Astrocyte (in vitro differentiated cells and primary cell): ENCODE data around the gene NUDT13. TPM values are rescaled to one million over a fixed set of nuclear protein-coding genes. Genes with fewer than 3 reads are reported as not detected.

ENCODE experiments used
- DNase-seq: peaks from one replicate; pipeline ENCODE4 v3.0.0-alpha.2; 2010; ENCODE audit warnings: low read depth
- FAIRE-seq: peaks from 2 replicates; lab custom pipeline; 2011; peaks lifted over from hg19 to GRCh38; lab: Jason Lieb, UNC
- H2AFZ ChIP-seq: 2 replicates; pipeline ENCODE4 v1.6.0; 2012; ENCODE audit warnings: low read depth, low read length, inconsistent platforms
- H3K27ac ChIP-seq: 2 replicates; pipeline ENCODE4 v1.5.1; 2011; ENCODE audit warnings: low read depth, low read length, inconsistent platforms
- H3K27me3 ChIP-seq: 2 replicates; pipeline ENCODE4 v1.6.0; 2011; ENCODE audit warnings: low read length, inconsistent platforms; ENCODE audit not compliant: insufficient read depth
- H3K36me3 ChIP-seq: 2 replicates; pipeline ENCODE4 v1.5.1; 2011; ENCODE audit warnings: low read length, inconsistent platforms; ENCODE audit not compliant: insufficient read depth
- H3K4me1 ChIP-seq: 2 replicates; pipeline ENCODE4 v1.5.1; 2011; ENCODE audit warnings: low read length, inconsistent platforms; ENCODE audit not compliant: insufficient read depth
- H3K4me2 ChIP-seq: 2 replicates; pipeline ENCODE4 v1.6.0; 2012; ENCODE audit warnings: low read length, inconsistent platforms
- H3K4me3 ChIP-seq: 2 replicates; pipeline ENCODE4 v1.5.1; 2011; ENCODE audit warnings: low read depth, mild to moderate bottlenecking, low read length, inconsistent platforms; ENCODE audit not compliant: insufficient read depth
- H3K79me2 ChIP-seq: 2 replicates; pipeline ENCODE4 v1.6.0; 2012; ENCODE audit warnings: mild to moderate bottlenecking, low read length, inconsistent platforms; ENCODE audit not compliant: insufficient read depth
- H3K9ac ChIP-seq: 2 replicates; pipeline ENCODE4 v1.6.0; 2012; ENCODE audit warnings: mild to moderate bottlenecking, low read length, inconsistent platforms
- H3K9me3 ChIP-seq: 2 replicates; pipeline ENCODE4 v1.5.1; 2012; ENCODE audit warnings: low read depth, mild to moderate bottlenecking, low read length, inconsistent platforms; ENCODE audit not compliant: insufficient read depth
- H4K20me1 ChIP-seq: 2 replicates; pipeline ENCODE4 v1.6.0; 2012; ENCODE audit warnings: low read length, inconsistent platforms; ENCODE audit not compliant: insufficient read depth
- H3K27ac Mint-ChIP-seq: one replicate; pipeline ENCODE4 v1.8.0; 2021; ENCODE audit warnings: mild to moderate bottlenecking, mixed read lengths; ENCODE audit not compliant: unreplicated experiment
- H3K27me3 Mint-ChIP-seq: one replicate; pipeline ENCODE4 v1.8.0; 2021; ENCODE audit warnings: low read depth, mixed read lengths; ENCODE audit not compliant: unreplicated experiment
- H3K36me3 Mint-ChIP-seq: one replicate; pipeline ENCODE4 v1.8.0; 2021; ENCODE audit warnings: low read depth, mixed read lengths; ENCODE audit not compliant: unreplicated experiment
- H3K4me1 Mint-ChIP-seq: one replicate; pipeline ENCODE4 v1.8.0; 2021; ENCODE audit warnings: low read depth, mixed read lengths; ENCODE audit not compliant: unreplicated experiment
- H3K4me3 Mint-ChIP-seq: one replicate; pipeline ENCODE4 v1.8.0; 2021; ENCODE audit warnings: mild to moderate bottlenecking, moderate library complexity, mixed read lengths; ENCODE audit not compliant: unreplicated experiment
- H3K9me3 Mint-ChIP-seq: one replicate; pipeline ENCODE4 v1.8.0; 2021; ENCODE audit warnings: mild to moderate bottlenecking, mixed read lengths; ENCODE audit not compliant: unreplicated experiment
- EZH2 ChIP-seq: IDR thresholded peaks from 2 replicates; pipeline ENCODE4 v1.6.1; 2012; ENCODE audit warnings: mild to moderate bottlenecking, low read length, inconsistent platforms; ENCODE audit not compliant: insufficient read depth
- total RNA-seq: library from RNA; stranded (reverse); gene quantifications from 2 replicates; pipeline ENCODE4 v1.2.1, GENCODE V29; 2021
- TF ChIP-seq, protein P1 (sequence below): IDR thresholded peaks from 2 replicates; pipeline ENCODE4 v1.5.1; 2011; ENCODE audit warnings: low read depth, mild to moderate bottlenecking, inconsistent platforms, low read length, moderate library complexity; ENCODE audit not compliant: insufficient read depth

The NUDT13 gene
- total RNA-seq, 1 donor from 2014 or later: 2.4 TPM

DNA sequence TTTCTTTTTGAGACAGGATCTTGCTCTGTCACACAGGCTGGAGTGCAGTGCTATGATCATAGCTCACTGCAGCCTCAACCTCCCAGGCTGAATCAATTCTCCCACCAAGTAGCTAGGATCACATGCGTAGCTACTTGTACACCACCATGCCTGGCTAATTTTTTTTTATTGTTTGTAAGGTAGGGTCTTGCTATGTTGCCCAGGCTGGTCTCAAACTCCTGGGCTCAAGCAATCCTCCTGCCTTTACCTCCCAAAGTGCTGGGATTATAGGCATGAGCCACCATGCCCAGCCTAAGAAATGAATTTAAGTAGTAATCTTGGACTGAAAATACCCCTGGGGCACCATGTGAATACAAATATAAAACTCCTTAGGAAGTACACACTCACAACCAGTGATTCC, 5.8 kb downstream of the NUDT13 start:
- no peak overlapping the region for H3K9ac ChIP-seq
- peaks cover 17% of the 10 kb centered on the region for H3K4me1 Mint-ChIP-seq
- H4K20me1 ChIP-seq: peaks cover 6% of the 10 kb centered on the region
- no peaks in the 10 kb centered on the region for H3K9me3 ChIP-seq
- peaks cover 2% of the 10 kb centered on the region for H3K36me3 Mint-ChIP-seq
- H3K79me2 ChIP-seq: no peaks in the 10 kb centered on the region
- H3K27ac ChIP-seq: no peak overlapping the region
- H3K27me3 ChIP-seq: no peaks in the 10 kb centered on the region
- FAIRE-seq (no peak), DNase-seq (no peak)
- H3K4me2 ChIP-seq: no peak overlapping the region
- no peaks in the 10 kb centered on the region for H3K9me3 Mint-ChIP-seq
- no peak overlapping the region for H3K4me3 ChIP-seq
- H3K4me1 ChIP-seq: peaks cover 14% of the 10 kb centered on the region
- H3K4me3 Mint-ChIP-seq: no peak overlapping the region
- no peak overlapping the region for H3K27ac Mint-ChIP-seq
- no peak for TF ChIP-seq EZH2
- TF ChIP-seq, protein P1, sequence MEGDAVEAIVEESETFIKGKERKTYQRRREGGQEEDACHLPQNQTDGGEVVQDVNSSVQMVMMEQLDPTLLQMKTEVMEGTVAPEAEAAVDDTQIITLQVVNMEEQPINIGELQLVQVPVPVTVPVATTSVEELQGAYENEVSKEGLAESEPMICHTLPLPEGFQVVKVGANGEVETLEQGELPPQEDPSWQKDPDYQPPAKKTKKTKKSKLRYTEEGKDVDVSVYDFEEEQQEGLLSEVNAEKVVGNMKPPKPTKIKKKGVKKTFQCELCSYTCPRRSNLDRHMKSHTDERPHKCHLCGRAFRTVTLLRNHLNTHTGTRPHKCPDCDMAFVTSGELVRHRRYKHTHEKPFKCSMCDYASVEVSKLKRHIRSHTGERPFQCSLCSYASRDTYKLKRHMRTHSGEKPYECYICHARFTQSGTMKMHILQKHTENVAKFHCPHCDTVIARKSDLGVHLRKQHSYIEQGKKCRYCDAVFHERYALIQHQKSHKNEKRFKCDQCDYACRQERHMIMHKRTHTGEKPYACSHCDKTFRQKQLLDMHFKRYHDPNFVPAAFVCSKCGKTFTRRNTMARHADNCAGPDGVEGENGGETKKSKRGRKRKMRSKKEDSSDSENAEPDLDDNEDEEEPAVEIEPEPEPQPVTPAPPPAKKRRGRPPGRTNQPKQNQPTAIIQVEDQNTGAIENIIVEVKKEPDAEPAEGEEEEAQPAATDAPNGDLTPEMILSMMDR: no peak
- H2AFZ ChIP-seq: no peak overlapping the region
- no peaks in the 10 kb centered on the region for H3K27me3 Mint-ChIP-seq
- H3K36me3 ChIP-seq: no peaks in the 10 kb centered on the region

DNA sequence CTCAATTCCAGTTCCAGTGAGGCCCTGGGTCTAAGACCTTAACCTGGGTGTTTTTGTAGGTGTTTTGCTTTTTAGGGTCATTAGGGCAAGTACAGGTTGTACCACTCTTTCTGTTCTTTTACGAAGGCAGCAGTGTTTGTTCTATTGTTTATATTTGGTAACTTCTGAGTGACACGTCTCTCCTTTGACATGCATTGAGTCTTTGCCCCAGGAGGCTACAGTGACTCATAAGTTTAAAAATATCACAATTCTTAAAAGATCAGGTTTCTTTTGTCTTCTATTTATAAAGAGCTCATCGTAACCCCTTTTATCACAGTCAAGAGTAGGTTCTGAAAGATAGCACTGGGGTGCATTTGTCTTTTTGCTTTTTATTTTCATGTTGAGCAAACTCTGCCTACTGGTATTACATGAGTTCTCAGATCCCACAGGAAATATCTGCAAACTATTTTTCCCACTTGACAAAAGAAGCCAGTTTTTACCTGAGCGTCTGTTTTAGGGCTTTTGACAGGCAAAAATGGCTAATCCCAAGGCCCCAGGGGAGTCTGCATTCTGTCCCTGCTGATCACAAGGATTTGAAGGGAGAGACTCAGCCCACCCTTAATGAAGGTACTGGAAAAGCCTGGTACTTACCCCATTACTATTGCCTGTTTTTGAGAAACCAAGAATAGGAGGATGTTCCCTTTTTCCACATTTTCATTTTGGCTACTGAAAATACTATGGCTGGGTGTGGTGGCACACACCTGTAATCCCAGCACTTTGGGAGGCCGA, 7.9 kb downstream of the NUDT13 start:
- H2AFZ ChIP-seq: no peak overlapping the region
- Mint-ChIP-seq H3K9me3 (no peaks in the 10 kb centered on the region), H3K27me3 (no peaks in the 10 kb centered on the region), H3K36me3 (peaks cover 2% of the 10 kb centered on the region), H3K4me1 (peaks cover 13% of the 10 kb centered on the region), H3K27ac (peak overlapping the region; percentile 55), H3K4me3 (no peak overlapping the region)
- H3K9me3 ChIP-seq: no peaks in the 10 kb centered on the region
- peak; percentile 39 for DNase-seq
- peak overlapping the region; percentile 60 for H3K9ac ChIP-seq
- no peak overlapping the region for H3K4me3 ChIP-seq
- H4K20me1 ChIP-seq: peaks cover 6% of the 10 kb centered on the region
- peak overlapping the region; percentile 75 for H3K4me2 ChIP-seq
- no peaks in the 10 kb centered on the region for H3K27me3 ChIP-seq
- peak overlapping the region; percentile 53 for H3K27ac ChIP-seq
- H3K79me2 ChIP-seq: no peaks in the 10 kb centered on the region
- peaks cover 7% of the 10 kb centered on the region for H3K4me1 ChIP-seq
- FAIRE-seq: peak; percentile 39
- TF ChIP-seq EZH2: no peak
- TF ChIP-seq, protein P1: no peak
- H3K36me3 ChIP-seq: no peaks in the 10 kb centered on the region

DNA sequence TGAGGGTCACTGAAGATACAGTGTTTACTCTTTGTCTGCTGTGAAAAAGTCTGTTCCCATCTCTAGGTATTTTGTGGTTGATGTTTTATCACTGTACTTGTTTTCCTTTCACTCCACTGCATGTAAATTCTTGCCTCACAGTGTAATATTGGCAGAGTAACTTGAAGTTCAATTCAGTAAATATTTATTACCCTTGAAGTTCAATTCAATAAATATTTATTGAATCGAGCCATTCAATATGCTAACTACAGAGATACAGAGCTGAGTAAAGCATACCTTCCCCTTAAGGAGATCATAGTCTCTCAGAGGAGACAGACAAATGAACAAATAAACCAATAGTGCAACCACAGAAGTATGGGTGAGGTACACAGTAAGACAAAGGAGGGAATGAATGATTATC, 9.2 kb downstream of the NUDT13 start:
- H3K27ac Mint-ChIP-seq: no peak overlapping the region
- H3K4me3 Mint-ChIP-seq: no peak overlapping the region
- H4K20me1 ChIP-seq: peaks cover 6% of the 10 kb centered on the region
- H3K27me3 Mint-ChIP-seq: no peaks in the 10 kb centered on the region
- no peaks in the 10 kb centered on the region for H3K9me3 Mint-ChIP-seq
- H3K36me3 ChIP-seq: no peaks in the 10 kb centered on the region
- H3K4me3 ChIP-seq: no peak overlapping the region
- peaks cover 12% of the 10 kb centered on the region for H3K4me1 Mint-ChIP-seq
- no peak for TF ChIP-seq EZH2
- H3K4me2 ChIP-seq: no peak overlapping the region
- peaks cover 3% of the 10 kb centered on the region for H3K36me3 Mint-ChIP-seq
- no peaks in the 10 kb centered on the region for H3K27me3 ChIP-seq
- no peaks in the 10 kb centered on the region for H3K9me3 ChIP-seq
- FAIRE-seq: no peak
- H3K4me1 ChIP-seq: peaks cover 7% of the 10 kb centered on the region
- no peak for DNase-seq
- no peak overlapping the region for H2AFZ ChIP-seq
- H3K27ac ChIP-seq: no peak overlapping the region
- no peak overlapping the region for H3K9ac ChIP-seq
- H3K79me2 ChIP-seq: no peaks in the 10 kb centered on the region
